AG09309 (cell line): ENCODE data around the gene GABARAP.
A peak's percentile ranks its signal among the peaks of the same experiment; 100 is the strongest.
"Not testable (repeated sequence)": the region's sequence is repeated elsewhere in the genome, so short reads cannot be mapped to it uniquely, and the experiment has no call there.

Experiments
- DNase-seq: peaks from one replicate; pipeline ENCODE4 v3.0.0-alpha.2; 2010; ENCODE audit warnings: low read depth
- H3K4me3 ChIP-seq: 2 replicates; pipeline ENCODE4 v1.5.1; 2011; ENCODE audit warnings: mild to moderate bottlenecking, low read depth, low read length, moderate library complexity; ENCODE audit not compliant: control insufficient read depth
- TF ChIP-seq, protein P1 (sequence below): IDR thresholded peaks from 2 replicates; pipeline ENCODE4 v1.5.1; 2011; ENCODE audit warnings: mild to moderate bottlenecking, low read depth, low read length, inconsistent platforms; ENCODE audit not compliant: insufficient read depth, control insufficient read depth; ENCODE audit errors: missing control alignments

The GABARAP gene

GRCh38 chr17:7248796-7249195, 6.5 kb upstream of the GABARAP start:
- TF ChIP-seq, protein P1, sequence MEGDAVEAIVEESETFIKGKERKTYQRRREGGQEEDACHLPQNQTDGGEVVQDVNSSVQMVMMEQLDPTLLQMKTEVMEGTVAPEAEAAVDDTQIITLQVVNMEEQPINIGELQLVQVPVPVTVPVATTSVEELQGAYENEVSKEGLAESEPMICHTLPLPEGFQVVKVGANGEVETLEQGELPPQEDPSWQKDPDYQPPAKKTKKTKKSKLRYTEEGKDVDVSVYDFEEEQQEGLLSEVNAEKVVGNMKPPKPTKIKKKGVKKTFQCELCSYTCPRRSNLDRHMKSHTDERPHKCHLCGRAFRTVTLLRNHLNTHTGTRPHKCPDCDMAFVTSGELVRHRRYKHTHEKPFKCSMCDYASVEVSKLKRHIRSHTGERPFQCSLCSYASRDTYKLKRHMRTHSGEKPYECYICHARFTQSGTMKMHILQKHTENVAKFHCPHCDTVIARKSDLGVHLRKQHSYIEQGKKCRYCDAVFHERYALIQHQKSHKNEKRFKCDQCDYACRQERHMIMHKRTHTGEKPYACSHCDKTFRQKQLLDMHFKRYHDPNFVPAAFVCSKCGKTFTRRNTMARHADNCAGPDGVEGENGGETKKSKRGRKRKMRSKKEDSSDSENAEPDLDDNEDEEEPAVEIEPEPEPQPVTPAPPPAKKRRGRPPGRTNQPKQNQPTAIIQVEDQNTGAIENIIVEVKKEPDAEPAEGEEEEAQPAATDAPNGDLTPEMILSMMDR = no peak
- no peak overlapping the region for H3K4me3 ChIP-seq
- DNase-seq = no peak

- DNase-seq = no peak
- H3K4me3 ChIP-seq = no peak overlapping the region
- TF ChIP-seq, protein P1 = no peak
Observed at GRCh38 chr17:7246779-7247178, 4.5 kb upstream of the GABARAP start.

- not testable (repeated sequence) for H3K4me3 ChIP-seq, DNase-seq
Observed at GRCh38 chr17:7243838-7244237, 1.6 kb upstream of the GABARAP start.

- peak overlapping the region; percentile 67 for H3K4me3 ChIP-seq
- no peak for DNase-seq
- TF ChIP-seq, protein P1 = no peak
Observed at GRCh38 chr17:7243453-7243729, 1.1 kb upstream of the GABARAP start.

GRCh38 chr17:7242717-7243452, 636 bp upstream of the GABARAP start:
- H3K4me3 ChIP-seq = peak overlapping the region; percentile 67
- TF ChIP-seq, protein P1 = no peak
- peak; percentile 87 for DNase-seq

DNA sequence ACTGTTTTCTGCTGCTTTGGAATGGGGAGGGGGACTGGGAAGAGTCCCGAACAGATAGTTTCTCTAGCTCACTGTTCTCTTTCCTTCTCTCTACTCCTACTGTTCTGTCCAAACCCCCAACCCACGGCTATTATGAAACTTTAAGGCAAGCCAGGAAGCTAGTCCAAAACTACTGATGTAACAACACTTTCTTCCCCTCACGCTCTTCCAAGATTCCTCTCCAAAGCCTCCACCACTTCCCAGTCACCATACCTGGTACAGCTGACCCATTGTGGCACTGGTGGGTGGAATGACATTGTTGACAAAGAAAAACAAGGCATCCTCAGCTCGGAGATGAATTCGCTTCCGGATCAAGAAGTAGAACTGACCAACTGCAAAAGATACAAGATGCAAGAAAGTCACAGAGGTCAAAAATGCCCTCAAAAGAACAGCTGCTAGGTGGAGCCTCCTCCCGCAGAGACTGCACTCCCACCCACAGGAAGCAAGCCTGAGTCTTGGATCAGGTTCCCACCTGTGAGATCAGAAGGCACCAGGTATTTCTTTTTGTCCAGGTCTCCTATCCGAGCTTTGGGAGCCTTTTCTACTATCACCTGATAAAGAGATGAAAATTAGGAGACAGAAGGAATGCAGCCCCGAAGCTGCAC, 1.0 kb downstream of the GABARAP start:
- peak overlapping the region; percentile 67 for H3K4me3 ChIP-seq
- TF ChIP-seq, protein P1 = no peak

GRCh38 chr17:7240375-7240774, 1.9 kb downstream of the GABARAP start:
- TF ChIP-seq, protein P1 = no peak
- H3K4me3 ChIP-seq = peak overlapping the region; percentile 67
- DNase-seq = no peak

More for the DNA sequence above, 1.0 kb downstream of the GABARAP start:
- DNase-seq = no peak
